CD14-positive monocyte (primary cell): ENCODE results near the gene EGFLAM. TPM values are rescaled to one million over a fixed set of nuclear protein-coding genes. Genes with fewer than 3 reads are reported as not detected.

ENCODE experiments used
- DNase-seq, 3 donors: peaks; one replicate each; pipeline ENCODE4 v3.0.0-alpha.2; 2011 to 2022
- H2AFZ ChIP-seq: 2 replicates; pipeline ENCODE4 v1.6.0; 2012; ENCODE audit warnings: mild to moderate bottlenecking, low read depth, low read length, inconsistent platforms; ENCODE audit not compliant: insufficient read depth, poor library complexity, severe bottlenecking
- H3K27ac ChIP-seq, 2 donors: 1 replicate in 1 of 2; 2 replicates in 1 of 2; pipeline ENCODE4 v1.5.1; 2012 to 2013; ENCODE audit warnings: low read length in 2 of 2, control low read depth in 1 of 2, inconsistent platforms in 1 of 2, low read depth in 1 of 2, mild to moderate bottlenecking in 1 of 2
- H3K27me3 ChIP-seq, 2 donors: one replicate each; pipeline versions ENCODE4 v1.6.0 to v1.6.1; 2011 to 2013; ENCODE audit warnings: low read length in 2 of 2; ENCODE audit not compliant: control insufficient read depth in 2 of 2, insufficient read depth in 2 of 2
- H3K36me3 ChIP-seq, 2 donors: replicated peaks in 1 of 2; 1 replicate in 1 of 2; 2 replicates in 1 of 2; pipeline versions ENCODE4 v1.5.1 to v1.6.1; 2012 to 2013; ENCODE audit warnings: low read length in 2 of 2, control low read depth in 1 of 2, inconsistent platforms in 1 of 2, mild to moderate bottlenecking in 1 of 2; ENCODE audit not compliant: insufficient read depth in 2 of 2, control insufficient read depth in 1 of 2
- H3K4me1 ChIP-seq, 2 donors: 1 replicate in 1 of 2; 2 replicates in 1 of 2; pipeline versions ENCODE4 v1.5.1 to v1.6.1; 2012 to 2013; ENCODE audit warnings: low read length in 2 of 2, control low read depth in 1 of 2, inconsistent platforms in 1 of 2, mild to moderate bottlenecking in 1 of 2, moderate library complexity in 1 of 2; ENCODE audit not compliant: insufficient read depth in 2 of 2, control insufficient read depth in 1 of 2
- H3K4me2 ChIP-seq: replicated peaks from 2 replicates; pipeline ENCODE3; 2012; ENCODE audit warnings: low read length, moderate library complexity, mild to moderate bottlenecking; ENCODE audit not compliant: poor library complexity, severe bottlenecking; ENCODE audit errors: extremely low read depth
- H3K4me3 ChIP-seq, 3 experiments: fragments of 200-600 bp in 1 of 3; sonication (generic) in 1 of 3; replicated peaks in 1 of 3; 1 replicate in 2 of 3; 2 replicates in 1 of 3; pipeline ENCODE4 v1.5.1; 2011 to 2013; ENCODE audit warnings: low read length in 3 of 3, mild to moderate bottlenecking in 3 of 3, control low read depth in 2 of 3, low read depth in 2 of 3, inconsistent platforms in 1 of 3, moderate library complexity in 1 of 3
- H3K79me2 ChIP-seq: 2 replicates; pipeline ENCODE4 v1.6.0; 2012; ENCODE audit warnings: mild to moderate bottlenecking, control low read depth, inconsistent platforms, low read length, moderate library complexity; ENCODE audit not compliant: insufficient read depth
- H3K9ac ChIP-seq: 2 replicates; pipeline ENCODE4 v1.6.0; 2017; ENCODE audit warnings: low read length, mild to moderate bottlenecking; ENCODE audit not compliant: insufficient read depth, poor library complexity, severe bottlenecking
- H3K9me3 ChIP-seq, 2 donors: replicated peaks in 1 of 2; 1 replicate in 1 of 2; 2 replicates in 1 of 2; pipeline versions ENCODE4 v1.5.1 to v1.6.1; 2012 to 2013; ENCODE audit warnings: low read length in 2 of 2, control low read depth in 1 of 2; ENCODE audit not compliant: control insufficient read depth in 1 of 2, insufficient read depth in 1 of 2
- H4K20me1 ChIP-seq: 2 replicates; pipeline ENCODE4 v1.6.0; 2012; ENCODE audit warnings: mild to moderate bottlenecking, low read length, control low read depth, moderate library complexity; ENCODE audit not compliant: insufficient read depth
- H3K27ac Mint-ChIP-seq, 7 donors: one replicate each; pipeline ENCODE4 v1.8.0; 2020; ENCODE audit warnings: mild to moderate bottlenecking in 7 of 7, mixed read lengths in 7 of 7, moderate library complexity in 6 of 7, inconsistent platforms in 2 of 7
- H3K27me3 Mint-ChIP-seq, 3 donors: one replicate each; pipeline ENCODE4 v1.8.0; 2021 to 2022; ENCODE audit warnings: low read depth in 3 of 3, mild to moderate bottlenecking in 3 of 3, mixed read lengths in 3 of 3, moderate library complexity in 3 of 3, inconsistent platforms in 1 of 3
- H3K36me3 Mint-ChIP-seq, 2 donors: one replicate each; pipeline ENCODE4 v1.8.0; 2020; ENCODE audit warnings: mixed read lengths in 2 of 2, inconsistent platforms in 1 of 2, mild to moderate bottlenecking in 1 of 2
- H3K4me1 Mint-ChIP-seq: one replicate; pipeline ENCODE4 v1.8.0; 2020; ENCODE audit warnings: mild to moderate bottlenecking, mixed read lengths
- H3K4me3 Mint-ChIP-seq, 2 donors: one replicate each; pipeline ENCODE4 v1.8.0; 2020; ENCODE audit warnings: mild to moderate bottlenecking in 2 of 2, mixed read lengths in 2 of 2, moderate library complexity in 1 of 2
- H3K9me3 Mint-ChIP-seq, 7 donors: one replicate each; pipeline ENCODE4 v1.8.0; 2020 to 2022; ENCODE audit warnings: mixed read lengths in 7 of 7, mild to moderate bottlenecking in 6 of 7, moderate library complexity in 6 of 7, inconsistent platforms in 2 of 7
- CTCF ChIP-seq: fragments of 200-600 bp; IDR thresholded peaks from one replicate; pipeline ENCODE4 v1.8.0; 2022; ENCODE audit warnings: antibody characterized with exemption, mild to moderate bottlenecking
- WGBS: methylation state at CpG from one replicate; pipeline ENCODE4 v1.1.5; 2013; ENCODE audit warnings: missing lambda C conversion rate; ENCODE audit not compliant: insufficient coverage; 5-methylcytosine and 5-hydroxymethylcytosine counted together
- intact Hi-C, 2 donors: fragments of 100-400 bp; cut with micrococcal nuclease; formaldehyde crosslinking; loops; one replicate each; pipeline versions ENCODE4 v1.15.0 to v1.15.1; 2023
- polyA plus RNA-seq, 3 donors: library from polyadenylated mRNA; depleted of rRNA in 1 of 3; unstranded in 2 of 3; stranded (reverse) in 1 of 3; fragments of 300-500 nt in 2 of 3; fragments of >200 nt in 1 of 3; fragmentation: Illumina TruSeq in 2 of 3; gene quantifications; 1 replicate in 2 of 3; 2 replicates in 1 of 3; pipeline ENCODE4 v1.2.3, GENCODE V29; 2012 to 2021

The EGFLAM gene
- polyA plus RNA-seq, 3 donors: not detected

GRCh38 chr5:38404667-38405276, 146.4 kb downstream of the EGFLAM start:
- H3K36me3 Mint-ChIP-seq: no peaks in the 10 kb centered on the region
- intact Hi-C loops: no loop called here
- Histone ChIP-seq H3K4me3 (no peak overlapping the region), H3K36me3 (no peaks in the 10 kb centered on the region), H2AFZ (no peak overlapping the region), H3K9me3 (no peaks in the 10 kb centered on the region), H4K20me1 (no peaks in the 10 kb centered on the region), H3K27me3 (peaks cover 6% of the 10 kb centered on the region in 2 donors), H3K27ac (no peak overlapping the region), H3K4me2 (no peak overlapping the region), H3K9ac (no peak overlapping the region), H3K79me2 (no peaks in the 10 kb centered on the region), H3K4me1 (no peaks in the 10 kb centered on the region)
- no peaks in the 10 kb centered on the region for H3K4me1 Mint-ChIP-seq
- H3K27ac Mint-ChIP-seq: no peak overlapping the region
- no peak overlapping the region for H3K4me3 Mint-ChIP-seq
- TF ChIP-seq CTCF: no peak
- no peaks in the 10 kb centered on the region for H3K9me3 Mint-ChIP-seq
- 39% methylated on average over 2 of the region's 4 CpGs for WGBS
- DNase-seq: no peak
- H3K27me3 Mint-ChIP-seq: peaks cover 15 to 23% (median 18%) of the 10 kb centered on the region in 3 donors

DNA sequence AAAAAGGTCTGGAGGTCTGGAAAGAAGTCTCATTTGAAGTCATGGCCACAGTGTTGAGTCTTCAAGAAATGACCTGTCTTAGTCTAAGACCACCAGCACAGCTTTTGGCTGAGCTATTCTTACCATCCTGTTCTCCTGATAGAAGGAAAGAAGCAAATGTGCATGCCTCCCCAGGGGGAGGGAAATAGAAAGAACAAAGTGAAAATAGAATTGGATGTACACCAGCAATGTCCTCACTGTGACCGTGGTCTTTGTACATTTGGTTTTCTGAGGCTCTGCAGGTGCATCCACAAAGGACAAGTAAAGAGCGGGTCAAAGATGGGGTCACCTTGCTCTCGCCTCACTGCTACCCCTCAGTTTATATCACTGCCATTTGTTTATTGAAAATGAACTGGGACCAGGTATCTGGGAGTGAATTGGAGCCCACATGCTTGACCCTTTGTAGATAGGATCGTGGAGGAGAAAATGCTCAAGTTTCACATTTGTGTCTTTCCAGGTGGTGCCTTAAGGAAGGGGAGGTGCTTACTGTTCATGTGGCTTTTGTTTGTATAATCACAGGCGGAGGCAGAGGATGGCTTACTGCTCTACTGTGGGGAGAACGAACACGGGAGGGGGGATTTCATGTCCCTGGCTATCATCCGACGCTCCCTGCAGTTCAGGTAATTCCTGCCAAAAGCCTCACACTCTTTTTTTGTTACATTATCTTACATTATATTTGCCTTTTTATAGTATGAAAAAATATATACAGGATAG, 150.3 kb downstream of the EGFLAM start:
- no peaks in the 10 kb centered on the region for H3K36me3 ChIP-seq
- H2AFZ ChIP-seq: no peak overlapping the region
- no peaks in the 10 kb centered on the region for H3K36me3 Mint-ChIP-seq
- TF ChIP-seq CTCF: no peak
- H3K9ac ChIP-seq: no peak overlapping the region
- no peak for DNase-seq
- no peaks in the 10 kb centered on the region for H3K4me1 ChIP-seq
- no peak overlapping the region for H3K4me2 ChIP-seq
- no peak overlapping the region for H3K27ac ChIP-seq
- no peaks in the 10 kb centered on the region for H3K9me3 ChIP-seq
- H3K27me3 ChIP-seq: peaks cover 3 to 6% of the 10 kb centered on the region in 2 donors
- no peak overlapping the region for H3K4me3 ChIP-seq
- H3K79me2 ChIP-seq: no peaks in the 10 kb centered on the region
- peaks cover 9 to 12% (median 11%) of the 10 kb centered on the region in 3 donors for H3K27me3 Mint-ChIP-seq
- WGBS: 76% methylated on average over 2 of the region's 9 CpGs
- H3K9me3 Mint-ChIP-seq: peaks cover 0 to 2% (median 0%) of the 10 kb centered on the region in 7 donors
- no peaks in the 10 kb centered on the region for H4K20me1 ChIP-seq
- H3K4me1 Mint-ChIP-seq: no peaks in the 10 kb centered on the region
- intact Hi-C loops: no loop called here
- H3K4me3 Mint-ChIP-seq: no peak overlapping the region
- H3K27ac Mint-ChIP-seq: no peak overlapping the region
